Fibroblast of mammary gland (primary cell): ENCODE measurements around the gene OR6N2.

Source experiments
- DNase-seq: peaks from one replicate; pipeline ENCODE4 v3.0.0-alpha.2; 2010; ENCODE audit warnings: low read depth
- H3K4me3 ChIP-seq: 2 replicates; pipeline ENCODE4 v1.5.1; 2011; ENCODE audit warnings: low read depth, mild to moderate bottlenecking, low read length, moderate library complexity; ENCODE audit not compliant: control insufficient read depth
- TF ChIP-seq, protein P1 (sequence below): conservative IDR thresholded peaks from 2 replicates; pipeline ENCODE4 v1.5.1; 2011; ENCODE audit warnings: low read depth, low read length, inconsistent platforms; ENCODE audit not compliant: control insufficient read depth, insufficient read depth

Gene OR6N2

GRCh38 chr1:158730453-158730852 is 50.6 kb downstream of the OR6N2 start:
- DNase-seq, result no peak
- no peak overlapping the region for H3K4me3 ChIP-seq
- TF ChIP-seq, protein P1, sequence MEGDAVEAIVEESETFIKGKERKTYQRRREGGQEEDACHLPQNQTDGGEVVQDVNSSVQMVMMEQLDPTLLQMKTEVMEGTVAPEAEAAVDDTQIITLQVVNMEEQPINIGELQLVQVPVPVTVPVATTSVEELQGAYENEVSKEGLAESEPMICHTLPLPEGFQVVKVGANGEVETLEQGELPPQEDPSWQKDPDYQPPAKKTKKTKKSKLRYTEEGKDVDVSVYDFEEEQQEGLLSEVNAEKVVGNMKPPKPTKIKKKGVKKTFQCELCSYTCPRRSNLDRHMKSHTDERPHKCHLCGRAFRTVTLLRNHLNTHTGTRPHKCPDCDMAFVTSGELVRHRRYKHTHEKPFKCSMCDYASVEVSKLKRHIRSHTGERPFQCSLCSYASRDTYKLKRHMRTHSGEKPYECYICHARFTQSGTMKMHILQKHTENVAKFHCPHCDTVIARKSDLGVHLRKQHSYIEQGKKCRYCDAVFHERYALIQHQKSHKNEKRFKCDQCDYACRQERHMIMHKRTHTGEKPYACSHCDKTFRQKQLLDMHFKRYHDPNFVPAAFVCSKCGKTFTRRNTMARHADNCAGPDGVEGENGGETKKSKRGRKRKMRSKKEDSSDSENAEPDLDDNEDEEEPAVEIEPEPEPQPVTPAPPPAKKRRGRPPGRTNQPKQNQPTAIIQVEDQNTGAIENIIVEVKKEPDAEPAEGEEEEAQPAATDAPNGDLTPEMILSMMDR, result no peak

GRCh38 chr1:158728510-158729225 is 52.3 kb downstream of the OR6N2 start:
- no peak for DNase-seq
- no peak overlapping the region for H3K4me3 ChIP-seq
- TF ChIP-seq, protein P1, result no peak

DNA sequence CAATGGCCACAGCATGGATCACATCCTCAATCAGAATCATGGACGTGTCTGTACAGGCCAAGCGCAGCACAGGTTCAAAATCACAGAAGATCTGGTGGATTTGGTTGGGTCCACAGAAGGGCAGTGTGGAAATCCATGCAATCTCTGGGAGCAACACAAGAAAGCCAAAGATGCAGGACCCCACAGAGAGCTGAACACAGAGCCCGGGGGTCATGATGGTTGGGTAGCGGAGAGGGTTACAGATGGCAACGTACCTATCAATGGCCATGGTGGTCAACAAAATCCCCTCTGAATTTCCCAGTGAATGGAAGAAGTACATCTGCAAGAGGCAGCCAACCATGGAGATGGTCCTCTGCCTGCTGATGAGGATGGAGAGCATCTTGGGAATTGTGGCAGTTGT is 56.6 kb downstream of the OR6N2 start:
- DNase-seq, result no peak
- H3K4me3 ChIP-seq, result no peak overlapping the region
- TF ChIP-seq, protein P1, result no peak
